ENCODE data around the gene NPLOC4.

NPLOC4 gene

GRCh38 chr17:81564778-81565177 lies 72.1 kb downstream of the NPLOC4 start:
- no peak for DNase-seq

DNA sequence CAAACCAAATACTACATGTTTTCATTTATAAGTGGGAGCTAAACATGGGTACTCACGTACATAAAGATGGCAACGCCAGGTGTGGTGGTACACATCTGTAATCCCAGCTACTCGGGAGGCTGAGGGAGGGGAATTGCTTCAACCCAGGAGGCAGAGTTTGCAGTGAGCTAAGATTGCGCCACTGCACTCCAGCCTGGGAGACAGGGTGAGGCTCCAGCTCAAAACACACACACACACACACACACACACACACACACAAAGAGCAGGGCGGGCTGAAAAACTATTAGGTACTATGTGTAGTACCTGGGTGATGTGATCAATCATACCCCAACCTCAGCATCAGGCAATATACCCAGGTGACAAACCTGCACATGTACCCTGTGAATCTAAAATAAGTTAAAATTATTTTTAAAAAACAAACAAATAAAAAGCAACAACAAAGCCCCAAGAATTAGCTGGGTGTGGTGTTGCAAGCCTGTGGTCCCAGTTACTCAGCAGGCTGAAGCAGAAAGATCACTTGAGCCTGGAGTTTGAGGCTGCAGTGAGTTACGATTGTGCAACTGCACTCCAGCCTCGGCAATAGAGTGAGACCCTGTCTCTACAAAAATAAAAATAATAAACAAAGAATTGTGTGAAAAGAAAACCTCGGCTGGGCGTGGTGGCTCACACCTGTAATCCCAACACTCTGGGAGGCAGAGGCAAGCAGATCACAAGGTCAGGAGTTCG lies 72.9 kb downstream of the NPLOC4 start:
- DNase-seq, result no peak

GRCh38 chr17:81561494-81561885 lies 75.4 kb downstream of the NPLOC4 start:
- no peak for DNase-seq

GRCh38 chr17:81558941-81559806 lies 77.7 kb downstream of the NPLOC4 start:
- no peak for DNase-seq

GRCh38 chr17:81558115-81558468 lies 78.8 kb downstream of the NPLOC4 start:
- no peak for DNase-seq

DNA sequence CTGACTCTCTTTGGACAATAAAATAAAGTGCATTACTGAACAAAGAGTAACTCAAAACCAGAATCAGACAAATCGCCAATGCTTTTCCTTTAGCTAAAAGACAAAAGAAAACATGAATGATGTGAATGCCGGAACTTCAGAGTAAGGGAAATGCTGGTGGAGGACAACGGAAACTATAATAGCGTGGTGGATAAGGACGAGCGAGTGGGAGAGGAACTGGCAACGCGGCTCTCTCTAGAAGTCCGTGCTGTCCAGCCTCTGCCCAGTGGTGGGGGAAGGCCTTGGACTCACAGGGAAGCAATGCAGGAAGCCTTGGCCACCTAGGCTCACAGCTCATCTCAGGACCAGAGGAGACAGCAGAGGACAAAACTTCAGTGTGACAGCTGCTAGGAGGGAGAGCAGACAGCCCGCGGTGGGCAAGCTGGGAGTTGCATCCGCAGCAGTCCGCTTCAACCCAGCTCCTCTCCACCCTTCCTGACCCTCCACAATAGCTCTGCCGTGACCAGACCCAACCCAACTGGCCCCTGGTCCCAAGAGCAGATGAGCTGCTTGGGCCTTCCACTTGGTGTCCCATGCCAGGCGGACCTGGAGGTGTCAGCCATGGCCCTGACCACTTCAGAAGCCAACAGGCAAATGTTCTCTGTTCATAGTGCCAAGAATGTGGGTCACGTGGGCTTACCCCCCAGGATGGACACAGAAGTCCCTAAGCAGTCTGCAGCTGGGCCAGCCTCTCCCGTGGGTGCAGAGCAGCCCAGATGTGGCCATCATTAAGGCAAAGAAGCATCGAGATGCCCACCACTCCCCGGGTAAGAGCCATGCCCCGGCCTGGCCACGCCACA lies 79.4 kb downstream of the NPLOC4 start:
- DNase-seq, result no peak

- no peak for DNase-seq
Measured at GRCh38 chr17:81556863-81557262, 80.0 kb downstream of the NPLOC4 start.

GRCh38 chr17:81556175-81556691 lies 80.7 kb downstream of the NPLOC4 start:
- DNase-seq, result no peak

GRCh38 chr17:81553616-81554181 lies 83.2 kb downstream of the NPLOC4 start:
- DNase-seq, result no peak

DNA sequence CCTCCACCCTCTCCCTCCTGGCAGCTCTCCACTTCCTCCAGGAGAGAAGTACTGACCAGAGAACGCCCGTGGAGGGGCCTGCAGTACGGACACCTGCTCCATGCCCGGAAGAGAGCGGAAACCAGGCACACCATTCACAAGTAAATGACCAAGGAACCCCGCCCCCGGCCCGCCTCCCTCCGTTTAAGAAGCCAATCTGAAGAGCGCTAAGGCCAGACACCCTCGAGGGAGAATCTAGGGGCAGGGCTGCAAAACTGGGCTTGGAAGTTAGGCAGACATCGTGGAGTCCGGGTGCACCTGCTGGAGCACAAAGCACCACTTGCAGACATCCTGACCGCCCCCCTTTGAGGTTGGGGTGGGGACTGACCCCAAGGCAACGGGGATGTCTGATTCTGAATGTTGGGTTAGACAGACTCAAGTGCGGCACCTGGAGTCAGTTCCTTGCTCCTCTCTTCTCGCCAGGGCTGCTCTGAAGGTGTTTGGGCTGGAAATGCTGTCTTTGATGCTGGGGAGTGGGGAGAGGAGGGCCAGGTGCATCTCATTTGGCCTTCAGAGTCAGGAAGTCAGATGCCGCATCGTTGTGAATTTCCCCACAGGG lies 83.8 kb downstream of the NPLOC4 start:
- DNase-seq, result peak; percentile 65 to 71 (median 68)

GRCh38 chr17:81552244-81553017 lies 84.5 kb downstream of the NPLOC4 start, which contains the start of gene FAAP100:
Gene FAAP100, minus strand, starts transcription at chr17:81552353. Its CDS starts 23 bp downstream, at chr17:81552330.
- peak; percentile 56 to 74 (median 68) for DNase-seq

DNA sequence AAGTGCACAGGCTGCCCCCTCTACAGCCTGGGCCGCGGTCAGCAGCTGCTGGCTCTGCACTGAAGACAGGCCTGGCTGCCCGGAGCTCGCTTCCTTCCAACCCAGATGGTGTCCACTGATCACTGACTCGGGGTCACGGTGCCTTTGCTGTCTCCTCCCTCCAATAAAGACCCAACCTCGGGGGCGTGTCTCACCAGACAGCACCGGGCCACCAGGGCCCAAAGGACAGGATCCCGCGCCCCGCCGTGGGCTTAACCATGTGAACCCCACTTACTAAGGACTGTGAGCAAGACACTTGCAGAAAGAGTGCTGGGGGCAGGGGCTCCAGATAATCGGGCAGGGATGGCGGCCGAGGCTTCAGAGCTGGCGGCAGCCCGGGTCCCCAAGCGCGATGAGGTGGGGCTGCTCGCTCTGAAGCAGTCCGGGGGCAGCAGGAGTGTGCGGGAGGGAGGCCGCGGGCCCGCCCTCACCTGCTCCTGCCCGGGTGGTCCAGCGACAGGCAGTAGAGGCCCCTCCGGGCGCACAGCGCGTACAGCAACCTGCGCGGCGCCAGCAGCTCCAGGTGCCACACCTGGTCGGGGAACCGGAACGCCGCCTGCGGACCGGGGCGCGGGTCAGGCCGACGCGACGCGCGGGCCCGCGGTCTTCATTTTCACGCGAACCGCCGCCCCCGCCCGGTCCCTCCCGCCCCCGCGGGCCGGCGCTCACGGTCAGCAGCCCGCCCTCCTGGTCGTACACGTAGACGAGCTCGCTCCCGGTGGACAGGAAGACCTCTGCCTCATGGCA lies 85.3 kb downstream of the NPLOC4 start:
- no peak for DNase-seq

GRCh38 chr17:81550830-81551457 lies 86.0 kb downstream of the NPLOC4 start:
- no peak for DNase-seq

GRCh38 chr17:81550285-81550684 lies 86.6 kb downstream of the NPLOC4 start:
- DNase-seq, result no peak

GRCh38 chr17:81549826-81550225 lies 87.1 kb downstream of the NPLOC4 start:
- no peak for DNase-seq

DNA sequence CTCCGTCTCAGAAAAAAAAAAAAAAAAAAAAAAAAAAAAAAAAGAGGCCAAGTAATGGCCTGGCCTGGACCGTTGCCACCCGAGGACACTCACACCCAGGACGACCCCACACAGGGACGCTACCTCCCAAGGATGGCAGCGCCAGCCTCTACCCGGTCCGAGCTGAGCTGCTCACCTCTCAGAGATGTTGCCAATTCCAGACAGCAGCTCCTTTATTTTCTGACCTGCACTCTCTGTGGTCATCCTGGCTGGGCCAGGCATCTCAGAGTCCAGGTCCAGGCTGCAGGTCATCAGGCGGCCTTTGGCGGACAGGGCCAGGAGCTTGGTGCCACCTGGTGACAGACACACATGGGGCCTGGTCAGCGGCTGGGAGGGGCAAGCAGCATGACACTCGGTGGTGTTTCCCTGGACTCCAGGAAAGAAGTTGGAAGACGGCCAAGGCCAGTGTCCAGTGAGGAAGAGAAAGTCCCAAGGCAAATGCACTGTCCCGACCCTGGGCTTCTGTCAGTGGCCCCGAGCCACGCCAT lies 87.8 kb downstream of the NPLOC4 start:
- DNase-seq, result no peak

GRCh38 chr17:81547614-81547982 lies 89.3 kb downstream of the NPLOC4 start:
- DNase-seq, result no peak

- DNase-seq, result no peak
Measured at GRCh38 chr17:81546906-81547613, 89.9 kb downstream of the NPLOC4 start.

Measured in activated CD4-positive, CD25-positive, alpha-beta regulatory T cell (primary cell).